Ectodermal cell (in vitro differentiated cells): ENCODE data around the gene NFKBIE.

Experiments used
- H3K27ac ChIP-seq: 2 replicates; pipeline ENCODE4 v1.7.0; 2013; ENCODE audit warnings: mild to moderate bottlenecking, low read depth, low read length; ENCODE audit not compliant: insufficient read depth, poor library complexity, severe bottlenecking
- H3K27me3 ChIP-seq: 2 replicates; pipeline ENCODE4 v1.7.0; 2013; ENCODE audit warnings: mild to moderate bottlenecking, low read length; ENCODE audit not compliant: insufficient read depth, control insufficient read depth, poor library complexity, severe bottlenecking
- H3K36me3 ChIP-seq: one replicate; pipeline ENCODE4 v1.7.0; 2013; ENCODE audit warnings: low read length; ENCODE audit not compliant: control insufficient read depth, insufficient read depth
- H3K4me1 ChIP-seq: one replicate; pipeline ENCODE4 v1.7.0; 2013; ENCODE audit warnings: low read length; ENCODE audit not compliant: control insufficient read depth, insufficient read depth
- H3K4me3 ChIP-seq: 2 replicates; pipeline ENCODE4 v1.7.0; 2013; ENCODE audit warnings: low read depth, low read length, control low read depth; ENCODE audit not compliant: insufficient read depth
- H3K9me3 ChIP-seq: 2 replicates; pipeline ENCODE4 v1.7.0; 2013; ENCODE audit warnings: mild to moderate bottlenecking, low read length, moderate library complexity; ENCODE audit not compliant: control insufficient read depth
- WGBS, 2 experiments: methylation state at CpG; one replicate each; pipeline ENCODE4 v1.1.7; 2013; ENCODE audit warnings: missing lambda C conversion rate in 2 of 2; 5-methylcytosine and 5-hydroxymethylcytosine counted together

NFKBIE gene

GRCh38 chr6:44297063-44298038 is 32.0 kb upstream of the NFKBIE start:
- Histone ChIP-seq H3K9me3 (no peaks in the 10 kb centered on the region), H3K27ac (no peak overlapping the region), H3K36me3 (peaks cover 19% of the 10 kb centered on the region), H3K4me1 (peaks cover 6% of the 10 kb centered on the region), H3K27me3 (peaks cover 43% of the 10 kb centered on the region), H3K4me3 (peak overlapping the region; percentile 57)
- 1% methylated on average over 86 of the region's 86 CpGs for WGBS, 2 experiments

- Histone ChIP-seq H3K36me3 (peaks cover under 1% of the 10 kb centered on the region), H3K9me3 (no peaks in the 10 kb centered on the region), H3K27ac (no peak overlapping the region), H3K27me3 (peaks cover 64% of the 10 kb centered on the region), H3K4me1 (peaks cover 6% of the 10 kb centered on the region), H3K4me3 (no peak overlapping the region)
- 82 to 85% methylated on average over 7 of the region's 7 CpGs for WGBS, 2 experiments
These were observed 29.8 kb upstream of the NFKBIE start for GRCh38 chr6:44294832-44295791.

- Histone ChIP-seq H3K27me3 (peaks cover 75% of the 10 kb centered on the region), H3K36me3 (no peaks in the 10 kb centered on the region), H3K4me1 (peaks cover 6% of the 10 kb centered on the region), H3K9me3 (no peaks in the 10 kb centered on the region), H3K4me3 (no peak overlapping the region), H3K27ac (no peak overlapping the region)
- WGBS, 2 experiments, result 89% methylated on average over 4 of the region's 4 CpGs
These were observed 27.5 kb upstream of the NFKBIE start for GRCh38 chr6:44292661-44293365.

- Histone ChIP-seq H3K36me3 (no peaks in the 10 kb centered on the region), H3K4me1 (peaks cover 4% of the 10 kb centered on the region), H3K9me3 (no peaks in the 10 kb centered on the region), H3K27ac (no peak overlapping the region), H3K4me3 (no peak overlapping the region), H3K27me3 (peaks cover 75% of the 10 kb centered on the region)
- 79 to 80% methylated on average over 4 of the region's 4 CpGs for WGBS, 2 experiments
These were observed 26.5 kb upstream of the NFKBIE start for GRCh38 chr6:44291841-44292240.

GRCh38 chr6:44289726-44290260 is 24.4 kb upstream of the NFKBIE start:
- Histone ChIP-seq H3K27me3 (peaks cover 74% of the 10 kb centered on the region), H3K4me3 (no peak overlapping the region), H3K27ac (no peak overlapping the region), H3K9me3 (no peaks in the 10 kb centered on the region), H3K36me3 (no peaks in the 10 kb centered on the region), H3K4me1 (no peaks in the 10 kb centered on the region)
- 70% methylated on average over 7 of the region's 7 CpGs for WGBS, 2 experiments

- Histone ChIP-seq H3K27ac (no peak overlapping the region), H3K27me3 (peaks cover 81% of the 10 kb centered on the region), H3K4me3 (no peak overlapping the region), H3K36me3 (no peaks in the 10 kb centered on the region), H3K9me3 (no peaks in the 10 kb centered on the region), H3K4me1 (no peaks in the 10 kb centered on the region)
- WGBS, 2 experiments, result 31 to 44% methylated on average over 2 of the region's 2 CpGs
These were observed 21.4 kb upstream of the NFKBIE start for GRCh38 chr6:44286747-44287146.

- Histone ChIP-seq H3K27me3 (peaks cover 81% of the 10 kb centered on the region), H3K9me3 (no peaks in the 10 kb centered on the region), H3K4me1 (no peaks in the 10 kb centered on the region), H3K27ac (no peak overlapping the region), H3K4me3 (no peak overlapping the region), H3K36me3 (no peaks in the 10 kb centered on the region)
- WGBS, 2 experiments, result 85 to 86% methylated on average over 12 of the region's 12 CpGs
These were observed 20.9 kb upstream of the NFKBIE start for GRCh38 chr6:44286285-44286565.

GRCh38 chr6:44285552-44286284 is 20.4 kb upstream of the NFKBIE start:
- Histone ChIP-seq H3K4me1 (no peaks in the 10 kb centered on the region), H3K9me3 (no peaks in the 10 kb centered on the region), H3K27ac (no peak overlapping the region), H3K4me3 (no peak overlapping the region), H3K27me3 (peaks cover 76% of the 10 kb centered on the region), H3K36me3 (no peaks in the 10 kb centered on the region)
- 76 to 77% methylated on average over 25 of the region's 25 CpGs for WGBS, 2 experiments

- Histone ChIP-seq H3K27me3 (peaks cover 72% of the 10 kb centered on the region), H3K9me3 (no peaks in the 10 kb centered on the region), H3K4me3 (no peak overlapping the region), H3K36me3 (no peaks in the 10 kb centered on the region), H3K4me1 (no peaks in the 10 kb centered on the region), H3K27ac (no peak overlapping the region)
- 52 to 55% methylated on average over 4 of the region's 4 CpGs for WGBS, 2 experiments
These were observed 19.5 kb upstream of the NFKBIE start for GRCh38 chr6:44284867-44285266.
